A673 (cell line): ENCODE measurements around the gene EOMES.

ENCODE experiments used
- CTCF ChIP-seq: fragments of 300-800, 200-600 bp; sonication (generic); conservative IDR thresholded peaks from 2 replicates; pipeline ENCODE4 v1.5.1; 2017; ENCODE audit warnings: low read depth, mild to moderate bottlenecking, antibody characterized with exemption, low read length, moderate library complexity, mixed read lengths
- EZH2 ChIP-seq: fragments of 200-600 bp; sonication (generic); IDR thresholded peaks from 2 replicates; pipeline ENCODE4 v1.6.1; 2017; ENCODE audit warnings: borderline replicate concordance, low read depth, mild to moderate bottlenecking, mixed read lengths, antibody characterized with exemption, low read length; ENCODE audit not compliant: poor library complexity, severe bottlenecking

- TF ChIP-seq CTCF (peak; percentile 75), EZH2 (no peak)
Observed at GRCh38 chr3:27712136-27713077, 9.7 kb downstream of the EOMES start.
